IPS-11a (cell line): ENCODE data around the gene MICAL3.
"Not testable (repeated sequence)": the region's sequence is repeated elsewhere in the genome, so short reads cannot be mapped to it uniquely, and the experiment has no call there.

Experiments used
- H3K4me3 ChIP-seq: one replicate; pipeline ENCODE4 v1.5.1; 2013; ENCODE audit warnings: low read depth, low read length, control low read depth

MICAL3 gene

GRCh38 chr22:18024276-18024939 is at the start of gene MICAL3:
Gene MICAL3 (minus strand): TSS chr22:18024561. CDS start chr22:17906812, 117,749 bp downstream.
- H3K4me3 ChIP-seq, result peak within 1 kb of the TSS; percentile 27

GRCh38 chr22:18073927-18074326 is 49.6 kb upstream of the MICAL3 start:
- H3K4me3 ChIP-seq, result not testable (repeated sequence)

- no peak overlapping the region for H3K4me3 ChIP-seq
These were observed 49.1 kb upstream of the MICAL3 start for GRCh38 chr22:18073467-18073866.

GRCh38 chr22:18071968-18072310 is 47.6 kb upstream of the MICAL3 start:
- H3K4me3 ChIP-seq, result no peak overlapping the region

GRCh38 chr22:18071307-18071967 is 47.1 kb upstream of the MICAL3 start:
- H3K4me3 ChIP-seq, result not testable (repeated sequence)

GRCh38 chr22:18070556-18071306 is 46.4 kb upstream of the MICAL3 start:
- no peak overlapping the region for H3K4me3 ChIP-seq

GRCh38 chr22:18070041-18070440 is 45.7 kb upstream of the MICAL3 start:
- H3K4me3 ChIP-seq, result no peak overlapping the region

- H3K4me3 ChIP-seq, result no peak overlapping the region
These were observed 44.7 kb upstream of the MICAL3 start for GRCh38 chr22:18069041-18069440.

- no peak overlapping the region for H3K4me3 ChIP-seq
These were observed 44.1 kb upstream of the MICAL3 start for GRCh38 chr22:18068381-18068988.

GRCh38 chr22:18067548-18068341 is 43.4 kb upstream of the MICAL3 start:
- no peak overlapping the region for H3K4me3 ChIP-seq

- H3K4me3 ChIP-seq, result no peak overlapping the region
These were observed 42.8 kb upstream of the MICAL3 start for GRCh38 chr22:18067121-18067520.

- no peak overlapping the region for H3K4me3 ChIP-seq
These were observed 42.0 kb upstream of the MICAL3 start for GRCh38 chr22:18066181-18066859.

GRCh38 chr22:18065256-18065655 is 40.9 kb upstream of the MICAL3 start:
- no peak overlapping the region for H3K4me3 ChIP-seq

- no peak overlapping the region for H3K4me3 ChIP-seq
These were observed 40.3 kb upstream of the MICAL3 start for GRCh38 chr22:18064636-18065035.

- H3K4me3 ChIP-seq, result not testable (repeated sequence)
These were observed 39.4 kb upstream of the MICAL3 start for GRCh38 chr22:18063715-18064114.

- H3K4me3 ChIP-seq, result no peak overlapping the region
These were observed 38.9 kb upstream of the MICAL3 start for GRCh38 chr22:18063306-18063705.

- no peak overlapping the region for H3K4me3 ChIP-seq
These were observed 38.1 kb upstream of the MICAL3 start for GRCh38 chr22:18062421-18062820.

GRCh38 chr22:18060646-18061620 is 36.6 kb upstream of the MICAL3 start:
- H3K4me3 ChIP-seq, result no peak overlapping the region

GRCh38 chr22:18059991-18060390 is 35.6 kb upstream of the MICAL3 start:
- no peak overlapping the region for H3K4me3 ChIP-seq
